ENCODE results near the gene HPD.

The HPD gene

GRCh38 chr12:121810234-121810817 lies 48.3 kb downstream of the HPD start:
- DNase-seq (ENCODE audit: low read depth), result no peak

GRCh38 chr12:121809712-121810116 lies 48.9 kb downstream of the HPD start:
- DNase-seq (ENCODE audit: low read depth), result no peak

DNA sequence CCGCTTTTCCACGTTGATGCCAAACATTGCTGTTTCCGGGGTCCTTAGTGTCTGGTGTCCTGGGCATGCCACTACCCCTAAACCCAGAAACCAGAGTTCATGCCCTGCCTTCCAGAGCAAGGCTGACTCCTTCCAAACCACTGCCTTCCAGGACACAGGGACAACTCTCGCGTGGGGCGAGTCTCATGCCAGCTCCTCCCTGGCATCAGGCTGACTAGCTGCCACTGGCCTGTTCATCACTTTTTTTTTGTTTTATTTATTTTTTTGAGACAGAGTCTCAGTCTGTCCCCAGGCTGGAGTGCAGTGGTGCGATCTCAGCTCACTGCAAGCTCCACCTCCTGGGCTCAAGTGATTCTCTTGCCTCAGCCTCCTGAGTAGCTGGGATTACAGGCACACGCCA lies 50.0 kb downstream of the HPD start:
- DNase-seq (ENCODE audit: low read depth), result no peak

DNA sequence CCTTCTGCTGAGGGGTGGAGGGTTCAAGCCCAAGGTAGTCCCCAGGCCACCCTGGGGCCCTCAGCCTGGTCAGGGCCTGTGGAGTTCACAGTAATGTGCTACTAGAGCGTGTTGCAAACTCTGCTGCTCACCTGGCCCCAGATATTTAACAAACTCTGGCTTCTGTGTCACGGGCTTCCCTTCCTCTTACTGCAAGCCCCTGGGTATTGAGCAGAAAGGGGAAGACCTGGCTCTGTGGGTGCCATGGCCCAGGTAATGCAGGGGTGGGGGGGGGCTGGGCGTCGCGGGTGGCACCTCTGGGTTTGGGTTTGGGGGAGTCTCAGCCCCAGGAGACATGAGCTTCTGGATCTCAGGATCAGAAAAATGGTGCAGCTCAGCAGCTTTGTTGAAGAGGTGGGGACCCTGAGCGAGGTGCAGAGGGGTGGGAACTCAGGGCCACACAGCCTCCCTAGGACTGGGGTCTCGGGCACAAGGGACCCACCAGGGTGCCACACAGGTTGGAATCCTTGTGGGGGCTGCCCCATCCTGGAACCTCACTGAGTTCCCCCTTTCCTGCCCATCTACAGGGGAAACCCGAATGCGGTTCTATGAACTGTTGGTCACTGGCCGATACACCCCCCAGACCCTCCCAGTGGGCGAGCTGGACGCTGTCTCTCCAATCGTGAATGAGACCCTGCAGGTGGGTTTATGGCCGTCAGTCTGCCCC lies 50.9 kb downstream of the HPD start:
- no peak for DNase-seq (ENCODE audit: low read depth)

DNA sequence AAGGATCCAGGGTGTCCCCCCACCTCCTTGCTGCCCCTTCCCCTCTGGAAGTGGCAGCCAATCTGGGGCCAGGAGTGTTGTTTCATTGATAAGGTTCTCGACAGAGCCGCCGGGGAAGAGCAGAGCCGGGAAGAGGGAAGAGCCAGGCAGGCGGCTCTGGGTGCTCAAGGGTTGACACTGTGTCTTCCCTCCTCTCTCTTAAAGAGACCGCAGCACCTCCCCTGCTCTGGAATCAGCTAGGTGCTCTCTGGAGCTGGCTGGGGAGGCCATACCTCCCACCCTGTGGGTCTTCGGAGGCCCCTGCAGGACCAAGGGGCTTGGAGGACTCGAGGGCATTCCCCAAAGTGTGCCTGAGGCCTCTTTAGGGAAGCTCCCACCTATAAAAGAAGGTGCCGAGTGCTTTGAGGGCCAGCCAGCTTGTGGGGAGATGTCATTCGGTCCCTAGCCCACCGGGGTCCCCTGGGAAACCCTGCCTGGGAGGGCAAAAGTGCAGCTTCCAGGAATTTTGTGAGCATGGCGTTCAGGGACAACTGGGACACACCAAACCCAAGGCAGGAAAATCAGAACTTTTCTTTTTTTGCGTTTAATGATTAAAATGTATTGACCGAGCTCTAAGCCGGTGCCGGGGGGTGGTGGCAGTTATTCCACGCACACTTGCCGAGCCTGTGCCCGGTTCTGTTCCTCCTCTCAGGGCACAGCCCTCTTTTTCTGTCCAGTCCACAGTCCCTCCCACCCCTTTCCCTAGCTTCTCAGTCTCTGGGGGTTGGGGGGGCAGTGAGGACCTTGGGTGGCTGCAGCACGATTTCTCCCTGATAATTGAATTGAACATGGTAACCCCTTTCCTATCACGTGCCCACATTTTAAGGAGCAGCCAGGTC lies 51.9 kb downstream of the HPD start:
- no peak for DNase-seq (ENCODE audit: low read depth)

GRCh38 chr12:121806009-121806545 lies 52.6 kb downstream of the HPD start:
- no peak for DNase-seq (ENCODE audit: low read depth)

GRCh38 chr12:121805171-121806008 lies 53.3 kb downstream of the HPD start:
- DNase-seq (ENCODE audit: low read depth), result no peak

GRCh38 chr12:121804417-121805111 lies 54.1 kb downstream of the HPD start:
- DNase-seq (ENCODE audit: low read depth), result no peak

DNA sequence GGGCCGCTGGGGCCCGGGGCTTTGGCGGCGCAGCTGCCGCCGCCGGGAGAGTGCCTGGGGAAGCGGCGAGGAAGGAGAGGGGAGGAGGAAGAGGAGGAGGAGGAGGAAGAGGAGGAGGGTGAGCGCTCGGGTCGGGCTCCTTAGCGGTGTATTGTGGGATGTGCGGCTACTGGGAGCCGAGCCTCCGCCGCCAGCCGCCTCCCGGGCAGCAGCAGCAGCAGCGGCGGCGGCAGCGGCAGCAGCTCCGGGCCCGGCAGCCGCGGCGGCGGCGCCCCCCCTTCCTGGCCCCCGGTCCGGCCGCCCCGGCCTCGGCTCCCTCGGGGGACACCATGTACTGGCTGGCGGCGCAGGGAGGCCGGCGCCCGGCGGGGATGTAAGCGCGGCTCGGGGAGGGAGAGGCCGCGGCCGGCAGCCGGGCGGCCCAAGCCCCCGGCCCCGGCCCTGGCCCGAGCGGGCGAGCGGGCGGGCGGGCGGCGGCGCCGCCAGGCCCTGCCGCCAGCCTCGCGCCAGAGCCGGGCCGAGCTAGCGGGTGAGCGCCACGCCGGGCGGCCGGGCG lies 54.7 kb downstream of the HPD start, which contains the start of gene SETD1B:
TSS of gene SETD1B (plus strand) at position 149 of the 556 bp plus-strand sequence. CDS start 729 bp downstream, outside the sequence.
- DNase-seq (ENCODE audit: low read depth), result no peak

DNA sequence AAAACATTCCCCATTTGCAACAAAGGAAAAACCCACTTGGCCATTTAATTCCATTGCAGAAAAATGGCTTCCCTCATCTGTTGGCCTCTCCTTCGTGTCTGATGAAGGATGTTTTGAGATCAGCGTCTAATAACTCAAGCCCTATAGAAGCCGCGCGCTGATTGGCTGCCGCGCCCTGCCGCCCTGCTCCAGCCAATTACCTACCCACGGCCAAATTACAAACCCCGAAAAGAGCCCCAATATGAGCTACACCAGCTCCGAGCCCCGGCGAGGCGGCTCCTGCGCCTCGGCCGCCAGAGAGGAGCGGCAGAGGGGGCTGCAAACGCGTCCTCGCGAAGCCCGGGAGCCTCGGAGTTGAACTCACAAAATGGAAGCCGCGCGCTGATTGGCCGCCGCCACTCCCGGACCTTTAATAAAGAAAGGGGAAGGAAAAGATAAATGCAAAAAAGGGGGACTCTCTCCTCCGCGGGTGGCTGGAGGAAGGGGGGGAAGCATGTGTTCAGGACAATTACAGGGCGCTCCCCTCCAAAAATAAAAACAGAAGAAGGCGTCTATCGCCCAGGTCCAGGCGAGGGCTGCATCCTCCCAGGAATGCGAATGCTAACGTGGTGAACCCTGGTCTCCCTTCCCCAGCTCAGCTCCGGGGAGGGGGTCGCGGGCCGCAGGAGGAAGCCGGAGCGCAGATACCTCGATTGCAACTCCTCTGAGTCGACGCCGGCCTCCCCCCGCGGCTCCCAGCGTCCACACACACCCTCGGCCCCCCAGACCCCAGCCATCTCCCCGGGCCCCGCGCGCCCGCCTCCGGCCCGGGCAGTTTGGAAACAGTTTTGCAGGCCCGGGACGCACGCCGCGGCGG lies 55.6 kb downstream of the HPD start:
- peak; percentile 69 for DNase-seq (ENCODE audit: low read depth)

- no peak for DNase-seq (ENCODE audit: low read depth)
Measured at GRCh38 chr12:121802485-121802842, 56.2 kb downstream of the HPD start.

DNA sequence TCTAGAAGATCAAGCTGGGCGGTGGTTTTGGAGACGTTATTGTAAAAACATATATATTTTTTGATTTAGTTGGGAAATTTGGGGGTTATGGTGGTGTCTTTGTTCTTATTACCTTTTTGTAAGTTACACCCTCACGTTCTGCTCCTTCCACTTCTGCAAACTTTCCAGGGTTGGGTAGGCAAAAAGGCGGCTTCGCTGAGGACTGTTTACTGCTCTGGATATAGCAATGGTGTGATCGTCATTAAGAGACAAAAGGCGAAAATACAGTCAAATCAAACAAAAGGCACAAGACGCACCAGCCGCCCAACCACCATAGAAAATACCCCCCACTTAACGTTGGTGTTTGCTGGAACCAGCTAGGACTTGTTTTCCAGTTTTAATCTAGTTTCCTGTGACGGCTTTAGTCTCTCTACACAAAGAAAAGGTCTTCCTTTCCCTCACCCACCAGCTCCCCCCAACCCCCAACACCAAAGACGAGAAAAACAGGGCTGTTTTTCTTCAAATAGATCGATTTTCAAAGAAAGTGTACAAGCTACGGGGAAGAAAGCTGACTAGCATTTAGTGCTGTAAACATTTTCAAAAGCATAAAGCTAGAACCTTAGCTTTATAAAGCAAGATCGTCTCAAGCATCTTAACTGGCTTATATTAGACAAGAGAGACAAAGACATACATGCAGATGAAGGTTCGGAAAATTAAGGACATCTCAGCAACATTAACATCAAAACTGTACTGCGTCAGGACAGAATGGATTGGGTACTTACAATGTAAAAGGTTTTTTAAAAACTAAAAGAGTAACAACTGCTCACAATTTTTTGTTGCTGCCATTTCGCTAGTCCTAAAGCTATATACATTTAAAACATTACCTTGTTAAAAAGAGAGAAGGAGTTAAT lies 56.8 kb downstream of the HPD start:
- DNase-seq (ENCODE audit: low read depth), result no peak

- DNase-seq (ENCODE audit: low read depth), result no peak
Measured at GRCh38 chr12:121800694-121801594, 57.7 kb downstream of the HPD start.

- DNase-seq (ENCODE audit: low read depth), result no peak
Measured at GRCh38 chr12:121799842-121800693, 58.6 kb downstream of the HPD start.

- no peak for DNase-seq (ENCODE audit: low read depth)
Measured at GRCh38 chr12:121799156-121799841, 59.4 kb downstream of the HPD start.

- no peak for DNase-seq (ENCODE audit: low read depth)
Measured at GRCh38 chr12:121798787-121799155, 59.9 kb downstream of the HPD start.
